NCI-H187 treated with DMSO at 0.1 percent for 48 hours (cell line): ENCODE data around the gene FHOD3.
"Not testable (repeated sequence)": the region's sequence is repeated elsewhere in the genome, so short reads cannot be mapped to it uniquely, and the experiment has no call there.

Experiments
- DNase-seq: peaks from one replicate; lab custom pipeline; 2025; lab: John Stamatoyannopoulos, UW

The FHOD3 gene

DNA sequence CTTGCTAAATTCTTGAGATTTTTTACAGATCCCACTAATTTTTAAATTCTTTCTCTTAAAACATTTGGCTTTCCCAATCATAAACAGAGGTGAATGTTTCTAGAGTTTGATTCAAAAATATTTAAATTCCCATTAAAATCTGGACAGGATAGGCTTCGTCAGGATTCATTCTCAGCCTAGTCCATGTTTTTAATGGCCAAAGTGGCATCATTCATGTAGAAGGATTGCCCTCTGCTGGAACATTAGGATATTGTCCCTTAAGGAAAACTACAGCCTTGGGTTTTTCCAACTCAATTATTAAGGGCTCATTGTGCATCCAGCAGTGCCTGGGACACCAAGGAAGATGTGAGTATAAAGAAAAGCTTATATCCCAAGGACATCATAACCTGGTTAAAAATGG, 459.6 kb downstream of the FHOD3 start:
- no peak for DNase-seq

DNA sequence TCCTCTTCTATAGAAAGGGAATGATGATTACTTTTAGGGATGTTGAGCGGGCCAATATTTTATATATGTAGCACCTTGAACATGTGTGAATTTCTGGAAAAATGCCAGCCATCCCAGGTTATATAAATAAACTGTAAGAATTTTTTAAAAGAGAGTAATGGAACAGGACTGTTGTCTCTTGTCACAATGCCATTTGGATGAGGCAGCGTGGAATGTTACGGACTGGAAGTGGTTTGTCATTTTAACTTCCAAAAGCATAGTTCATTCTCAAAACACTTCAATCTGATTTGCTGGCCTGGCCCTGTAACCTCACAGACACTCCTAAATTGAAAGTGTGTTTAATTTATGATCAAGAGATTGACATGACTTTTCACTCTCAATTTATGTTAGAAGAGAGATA, 460.5 kb downstream of the FHOD3 start:
- no peak for DNase-seq

DNA sequence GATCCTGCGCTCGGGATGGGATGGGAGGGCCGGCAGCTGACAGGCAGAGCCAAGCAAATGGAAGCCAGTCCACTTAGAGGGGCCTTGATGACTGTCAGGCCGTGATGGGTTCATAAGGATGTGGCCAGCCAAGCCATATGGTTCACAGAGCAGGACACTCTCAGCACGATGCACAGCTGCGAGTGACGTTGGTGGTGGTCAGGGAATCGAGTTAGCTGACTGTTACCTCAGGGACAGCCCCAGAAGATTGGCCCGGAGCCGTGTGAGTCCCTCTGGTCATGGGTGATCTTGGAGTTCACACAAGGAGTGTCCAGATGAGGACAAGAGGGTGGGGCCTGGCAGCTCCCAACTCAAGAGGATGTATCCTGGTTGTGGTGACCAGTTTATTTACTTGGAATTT, 461.1 kb downstream of the FHOD3 start:
- DNase-seq = no peak

DNA sequence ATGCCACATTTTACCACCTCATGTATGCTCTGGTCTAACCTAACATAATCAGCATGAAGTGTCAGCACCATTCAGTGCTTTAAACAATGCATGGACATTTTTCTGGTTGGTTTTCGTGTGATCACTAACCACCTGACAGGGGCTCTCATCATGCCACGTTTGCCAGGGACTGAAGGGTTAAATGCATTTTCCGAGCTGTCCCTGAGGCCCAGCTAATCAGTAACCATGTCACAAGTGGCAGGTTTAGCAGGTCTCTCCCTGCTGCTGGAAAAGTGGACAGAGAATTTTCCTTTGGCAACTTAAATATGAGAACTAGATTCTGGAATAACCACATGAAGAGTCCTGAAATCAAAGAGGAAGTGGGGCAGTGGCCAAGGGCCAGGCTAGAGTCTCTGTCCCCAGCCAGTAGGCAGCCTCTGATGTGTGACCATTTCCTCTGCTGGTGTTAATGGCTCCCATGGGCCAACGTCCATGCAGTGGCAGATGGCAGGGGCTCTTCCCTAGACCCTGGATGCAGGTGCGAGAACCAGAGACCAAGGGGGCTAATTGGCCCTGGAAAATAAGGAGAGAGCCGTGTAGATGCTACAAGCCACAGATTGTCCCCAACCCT, 461.8 kb downstream of the FHOD3 start:
- DNase-seq = no peak

DNA sequence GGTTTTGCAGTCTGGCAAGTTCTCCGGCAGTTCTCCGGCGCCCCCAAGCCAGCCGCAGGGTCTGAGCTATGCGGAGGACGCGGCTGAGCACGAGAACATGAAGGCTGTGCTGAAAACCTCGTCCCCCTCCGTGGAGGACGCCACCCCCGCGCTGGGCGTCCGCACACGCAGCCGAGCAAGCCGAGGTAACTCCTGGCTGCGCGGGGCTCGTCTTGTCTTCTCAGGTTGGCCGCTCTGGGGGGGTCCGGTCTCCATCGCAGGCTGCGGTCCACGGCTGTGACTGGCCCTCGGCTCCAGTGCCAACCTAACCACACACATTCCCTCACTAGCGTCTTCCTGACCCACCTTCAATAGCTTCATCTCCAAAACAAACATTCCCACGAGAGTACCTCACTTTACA, 463.1 kb downstream of the FHOD3 start:
- no peak for DNase-seq

DNA sequence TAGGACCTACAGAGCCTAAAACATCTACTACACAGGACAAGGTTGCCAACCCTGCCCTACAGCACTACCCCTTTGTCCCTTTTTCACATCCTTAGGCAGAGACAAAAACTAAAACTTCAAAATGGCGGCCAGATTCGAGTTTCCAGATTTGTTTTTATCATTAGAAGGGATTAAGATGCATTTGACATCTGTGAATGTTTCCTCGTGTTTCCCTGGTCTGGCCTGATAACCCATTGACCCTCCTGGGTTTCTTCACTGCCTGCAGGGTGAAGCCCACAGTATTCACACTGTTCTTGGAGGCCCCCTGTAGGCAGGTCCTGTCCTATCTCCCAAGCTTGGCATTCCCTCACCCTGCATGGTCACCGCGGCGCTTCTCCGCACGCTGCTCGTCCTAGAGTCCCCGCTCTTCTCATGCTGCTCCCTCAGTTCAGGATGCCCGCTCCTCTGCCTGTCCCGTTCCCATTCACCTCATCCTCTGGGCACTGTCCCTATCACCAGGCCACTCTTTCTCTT, 463.7 kb downstream of the FHOD3 start:
- no peak for DNase-seq

DNA sequence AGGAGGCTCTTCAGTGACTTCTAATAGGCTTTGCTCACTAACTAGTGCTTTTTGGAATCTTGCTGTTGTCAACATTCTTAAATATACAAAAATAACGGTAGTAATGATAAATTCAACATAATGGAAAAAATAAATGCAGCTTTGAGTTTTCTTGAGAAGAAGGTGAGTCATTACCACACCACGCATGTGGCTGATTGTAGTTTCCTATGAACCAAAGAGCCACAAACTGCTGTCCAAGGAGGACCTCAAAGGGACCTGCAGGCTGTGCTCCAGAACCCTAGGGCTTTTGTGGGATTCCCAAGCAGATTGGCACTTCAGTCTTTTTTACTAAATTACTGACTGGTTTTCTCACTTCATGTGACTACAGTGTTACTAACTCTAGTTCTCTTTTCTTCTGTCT, 464.6 kb downstream of the FHOD3 start:
- no peak for DNase-seq

DNA sequence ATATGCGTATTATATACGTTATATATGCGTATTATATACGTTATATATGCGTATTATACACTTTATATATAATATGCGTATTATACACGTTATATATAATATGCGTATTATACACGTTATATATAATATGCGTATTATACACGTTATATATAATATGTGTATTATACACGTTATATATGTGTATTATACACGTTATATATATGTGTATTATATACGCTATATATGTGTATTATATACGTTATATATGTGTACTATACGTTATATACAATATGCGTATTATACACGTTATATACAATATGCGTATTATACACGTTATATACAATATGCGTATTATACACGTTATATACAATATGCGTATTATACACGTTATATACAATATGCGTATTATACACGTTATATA, 465.5 kb downstream of the FHOD3 start:
- not testable (repeated sequence) for DNase-seq

DNA sequence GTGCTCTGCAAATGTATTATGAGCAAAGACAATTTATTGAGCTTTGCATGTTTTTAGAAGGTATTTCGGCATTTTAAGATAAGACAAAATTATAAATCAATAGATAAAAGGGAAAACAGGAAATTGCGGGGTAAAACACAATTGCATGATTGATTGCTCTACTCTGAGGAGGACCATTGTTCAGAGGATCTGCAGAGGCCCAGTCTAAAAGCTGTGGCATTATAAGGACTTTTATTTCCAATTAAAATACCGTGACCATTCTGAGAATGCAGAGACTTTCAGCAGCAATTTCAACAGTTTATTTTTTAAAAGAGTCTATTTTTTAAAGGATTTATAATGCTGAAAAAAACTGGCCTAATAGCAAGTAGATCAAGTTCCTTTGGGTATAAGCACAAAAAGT, 469.3 kb downstream of the FHOD3 start:
- no peak for DNase-seq

DNA sequence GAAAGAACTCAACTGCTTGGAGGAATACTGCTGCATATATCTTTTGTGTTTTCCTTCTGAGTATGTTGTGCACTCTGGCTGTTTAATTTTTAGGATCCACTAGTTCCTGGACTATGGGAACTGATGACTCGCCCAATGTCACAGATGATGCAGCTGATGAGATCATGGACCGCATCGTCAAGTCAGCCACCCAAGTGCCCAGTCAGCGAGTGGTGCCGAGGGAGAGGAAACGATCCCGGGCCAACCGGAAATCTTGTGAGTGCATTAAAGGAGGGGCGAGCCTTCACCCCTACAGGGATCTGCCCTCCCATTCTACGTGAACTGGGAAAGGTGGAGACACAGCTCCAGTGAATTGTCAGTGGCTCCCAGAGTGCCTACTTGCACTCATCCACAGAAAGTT, 471.7 kb downstream of the FHOD3 start:
- DNase-seq = no peak

DNA sequence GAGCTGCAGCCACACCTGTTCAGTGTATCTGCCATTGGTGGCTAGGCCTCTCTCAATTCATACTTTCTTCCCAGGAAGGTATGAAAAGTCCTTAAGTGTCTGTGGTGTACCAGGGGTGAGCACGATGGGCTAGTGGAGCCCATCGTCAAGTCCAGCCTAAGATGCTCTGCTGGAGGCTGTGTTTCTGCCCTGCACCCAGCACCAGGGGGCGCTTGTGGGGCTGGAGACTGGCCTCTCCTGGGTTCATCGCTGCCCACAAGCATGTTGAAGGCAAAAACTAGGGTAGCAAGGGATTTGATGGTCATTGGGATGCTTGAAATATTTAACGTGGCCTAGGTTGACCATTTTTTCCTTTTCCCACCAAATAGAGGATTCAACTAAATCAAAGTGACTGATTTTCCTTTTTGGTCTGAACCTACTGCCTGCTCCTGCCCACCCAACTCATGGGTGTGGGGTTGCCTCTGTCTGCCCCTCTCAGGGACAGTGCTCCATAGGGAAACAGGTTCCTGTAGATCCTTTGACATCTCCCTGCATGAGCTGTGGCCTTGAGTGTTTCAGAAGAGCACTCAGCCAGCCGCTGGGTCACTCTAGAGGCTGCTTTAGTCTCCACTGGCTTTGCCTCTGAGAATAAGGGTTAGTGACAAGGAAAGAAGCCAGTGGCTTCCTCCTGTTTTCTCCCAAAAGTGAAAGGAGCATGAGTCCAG, 472.2 kb downstream of the FHOD3 start:
- no peak for DNase-seq

DNA sequence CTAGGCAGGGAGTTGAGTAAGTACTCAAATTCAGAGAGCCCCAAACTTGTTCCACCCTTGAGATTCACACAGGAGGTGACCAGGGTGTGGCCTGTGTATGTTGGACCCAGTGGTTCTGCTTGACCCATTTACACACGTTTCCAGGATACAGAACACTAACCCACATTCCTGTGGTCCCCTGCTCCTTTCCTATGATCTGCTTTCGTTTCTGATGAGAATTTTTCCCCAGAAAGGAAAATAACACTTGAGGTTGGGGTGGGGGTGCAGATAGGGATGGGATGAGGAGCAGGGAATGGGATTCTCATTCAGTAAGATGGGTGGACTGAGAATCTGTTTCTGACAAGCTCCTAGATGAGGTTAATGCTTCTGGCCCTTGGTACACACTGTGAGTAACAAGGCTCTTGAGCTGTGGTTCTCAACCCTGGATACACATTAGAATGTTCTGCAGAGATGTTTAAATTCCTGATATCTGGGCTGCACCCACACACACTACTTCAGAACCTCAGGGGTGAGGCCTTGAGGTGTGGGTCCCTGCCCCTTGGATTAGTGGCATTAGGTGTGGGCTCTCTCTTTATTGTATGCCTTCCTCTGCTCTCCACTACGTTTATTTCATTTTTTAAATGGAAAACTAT, 472.9 kb downstream of the FHOD3 start:
- no peak for DNase-seq

DNA sequence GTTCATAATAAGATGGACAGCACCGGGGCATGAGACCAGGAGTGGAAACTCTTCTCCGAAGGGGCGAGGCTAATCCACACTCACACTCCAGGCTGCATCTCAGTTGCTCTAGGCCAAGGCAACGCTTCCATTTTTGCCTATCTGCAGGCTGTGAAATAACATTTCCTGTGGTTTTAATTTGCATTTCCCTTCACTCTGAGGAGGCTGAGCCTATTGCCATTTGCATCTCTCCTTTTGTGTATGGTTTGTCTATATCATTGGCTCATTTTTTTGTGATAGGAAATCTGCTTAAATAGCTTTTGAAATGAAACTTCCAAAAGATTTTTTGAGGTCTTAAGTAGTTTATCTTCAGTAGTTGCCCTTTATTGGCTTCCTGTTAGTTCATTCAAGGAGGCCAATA, 473.7 kb downstream of the FHOD3 start:
- DNase-seq = no peak

DNA sequence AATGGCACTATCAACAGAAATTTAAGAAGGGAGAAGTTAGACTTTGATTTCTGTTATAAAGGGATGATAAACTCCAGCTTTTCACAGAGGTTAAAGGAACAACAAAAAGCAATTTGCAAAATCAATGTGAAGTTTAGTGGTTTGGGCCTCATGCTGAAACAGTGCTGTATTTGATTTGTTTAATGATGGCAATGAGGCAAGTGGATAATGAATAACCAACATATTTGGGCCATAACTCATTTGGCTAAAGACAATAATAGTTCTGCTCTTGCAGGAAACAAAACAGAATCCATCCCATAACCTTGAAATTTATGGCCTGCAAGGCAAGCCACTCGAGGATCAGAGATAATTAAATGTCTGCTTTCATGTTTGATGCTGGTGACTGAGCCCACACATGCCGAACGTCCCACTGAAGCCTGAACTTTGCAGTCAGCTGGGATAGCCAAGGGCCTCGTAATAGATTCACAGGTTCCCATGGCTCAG, 474.8 kb downstream of the FHOD3 start:
- DNase-seq = no peak

DNA sequence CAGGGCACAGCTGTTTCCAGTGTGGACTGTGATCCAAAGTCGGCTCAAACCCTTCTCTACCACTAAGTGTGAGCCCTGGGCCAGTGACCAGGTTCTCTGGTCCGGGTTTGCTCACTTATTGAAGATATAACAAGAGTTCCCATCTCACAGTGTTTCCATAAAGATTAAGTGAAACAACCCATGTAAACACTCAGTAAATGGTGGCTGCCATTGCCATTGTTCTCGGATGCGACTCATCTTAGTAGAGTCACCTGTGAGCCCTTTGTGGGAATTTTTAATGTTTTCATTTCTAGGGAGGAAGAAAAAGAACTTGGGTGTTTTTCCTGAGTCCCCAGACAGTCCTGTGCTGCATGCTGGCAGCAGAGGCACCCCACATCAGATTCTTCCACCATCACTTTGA, 477.9 kb downstream of the FHOD3 start:
- no peak for DNase-seq

DNA sequence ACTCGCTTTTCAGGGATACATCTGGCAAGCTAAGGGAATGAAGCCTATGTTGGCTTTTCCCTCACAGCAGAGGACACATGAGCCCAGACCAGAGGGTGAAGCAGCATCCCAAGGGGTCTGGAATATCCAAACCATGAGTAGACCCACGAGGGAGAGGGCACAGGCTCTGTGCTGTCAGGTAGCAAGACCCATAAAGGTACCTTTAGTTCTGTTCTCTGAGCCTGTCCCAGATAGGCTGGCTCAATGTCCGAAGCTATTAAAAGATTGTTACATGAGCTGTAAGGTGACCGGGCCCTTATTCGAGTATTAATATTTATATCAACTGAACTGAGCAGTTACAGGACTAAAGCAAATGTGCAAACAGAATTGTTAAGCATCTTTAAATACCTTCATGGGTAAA, 479.1 kb downstream of the FHOD3 start:
- DNase-seq = no peak

DNA sequence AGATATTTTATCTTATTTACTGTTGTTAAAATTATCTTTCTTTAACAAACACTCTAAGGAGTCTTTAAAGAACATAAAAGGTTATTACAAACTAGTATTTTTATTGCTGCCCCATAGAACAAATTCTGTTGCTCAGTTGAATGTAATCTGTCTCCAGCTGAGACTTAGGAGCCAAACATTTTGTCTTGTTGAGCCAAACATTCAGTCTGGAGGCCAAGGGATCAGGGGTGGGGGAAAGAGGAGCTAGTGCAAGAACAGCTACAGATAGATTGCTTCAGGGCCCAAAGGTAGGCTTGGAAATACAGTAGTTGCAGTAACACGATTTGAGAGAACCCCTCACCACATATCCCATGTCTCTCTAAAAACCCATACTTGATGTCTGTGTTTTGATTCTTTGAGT, 480.1 kb downstream of the FHOD3 start:
- no peak for DNase-seq

DNA sequence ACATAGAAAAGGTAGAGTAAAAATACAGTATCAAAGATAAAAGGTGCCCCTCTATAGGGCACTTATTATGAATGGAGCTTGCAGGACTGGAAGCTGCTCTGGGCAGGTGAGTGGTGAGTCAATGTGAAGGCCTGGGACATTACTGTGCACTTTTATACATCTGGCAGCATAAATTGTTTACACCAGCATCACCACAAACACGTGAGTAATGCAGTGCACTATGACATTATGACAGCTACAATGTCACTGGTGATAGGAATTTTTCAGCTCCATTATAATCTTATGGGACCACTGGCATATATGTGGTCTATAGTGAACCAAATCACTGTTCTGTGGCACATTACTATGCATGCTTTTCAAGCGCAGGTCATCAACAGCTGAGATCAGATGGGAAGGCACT, 483.2 kb downstream of the FHOD3 start:
- no peak for DNase-seq

DNA sequence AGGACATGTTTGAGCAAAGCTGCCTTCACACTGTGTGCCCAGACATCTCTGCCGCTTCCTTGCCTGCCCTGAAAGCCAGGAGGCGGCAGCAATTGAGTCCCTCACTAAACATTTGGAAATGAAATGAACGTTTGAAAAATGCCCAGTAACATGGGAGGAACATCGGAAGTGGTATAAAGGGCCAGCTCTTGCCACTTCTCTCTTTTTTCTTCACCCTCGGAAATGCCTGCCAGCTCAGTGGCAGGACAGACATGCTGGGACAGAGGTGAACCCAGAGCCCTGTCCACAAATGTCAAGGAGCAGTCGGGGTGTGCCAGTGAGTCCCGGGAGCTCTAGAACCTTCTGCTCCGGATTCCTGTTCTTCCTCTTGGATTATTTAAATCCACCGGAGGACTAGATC, 485.2 kb downstream of the FHOD3 start:
- DNase-seq = no peak

DNA sequence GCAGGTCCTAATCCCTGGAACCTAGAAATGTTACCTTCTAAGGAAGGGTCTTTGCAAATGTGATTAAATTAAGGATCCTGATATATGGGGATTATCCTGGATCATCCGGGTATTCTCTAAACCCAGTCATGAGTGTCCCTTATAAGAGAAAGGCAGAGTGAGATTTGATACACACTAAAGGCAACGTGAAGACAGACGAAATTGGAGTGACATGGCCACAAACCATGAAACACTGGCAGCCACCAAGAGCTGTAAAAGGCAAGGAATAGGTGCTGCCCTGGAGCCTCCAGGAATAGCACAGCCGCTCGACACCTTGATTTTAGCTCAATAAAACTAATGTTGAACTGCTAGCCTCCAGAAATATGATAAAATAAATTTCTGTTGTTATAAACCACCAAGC, 486.3 kb downstream of the FHOD3 start:
- DNase-seq = no peak

DNA sequence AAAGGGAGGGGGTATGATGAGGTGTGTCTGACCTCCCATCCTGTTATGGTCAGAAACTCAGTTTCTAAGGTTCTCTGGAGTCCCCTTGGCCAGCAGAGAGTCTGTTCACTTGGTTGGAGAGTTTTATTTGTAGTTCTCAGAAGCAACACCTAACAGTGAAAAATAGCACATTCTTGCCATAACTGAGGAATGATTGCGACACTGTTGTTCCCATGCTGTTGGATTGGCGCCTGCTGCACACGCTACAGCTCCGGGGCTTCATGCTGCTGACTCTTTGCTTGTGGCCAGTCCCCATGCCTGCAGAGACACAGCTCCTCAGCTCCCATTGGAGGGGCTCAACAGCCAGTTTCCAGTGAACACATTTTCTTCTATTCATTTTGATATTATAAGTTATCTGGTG, 489.2 kb downstream of the FHOD3 start:
- DNase-seq = no peak

DNA sequence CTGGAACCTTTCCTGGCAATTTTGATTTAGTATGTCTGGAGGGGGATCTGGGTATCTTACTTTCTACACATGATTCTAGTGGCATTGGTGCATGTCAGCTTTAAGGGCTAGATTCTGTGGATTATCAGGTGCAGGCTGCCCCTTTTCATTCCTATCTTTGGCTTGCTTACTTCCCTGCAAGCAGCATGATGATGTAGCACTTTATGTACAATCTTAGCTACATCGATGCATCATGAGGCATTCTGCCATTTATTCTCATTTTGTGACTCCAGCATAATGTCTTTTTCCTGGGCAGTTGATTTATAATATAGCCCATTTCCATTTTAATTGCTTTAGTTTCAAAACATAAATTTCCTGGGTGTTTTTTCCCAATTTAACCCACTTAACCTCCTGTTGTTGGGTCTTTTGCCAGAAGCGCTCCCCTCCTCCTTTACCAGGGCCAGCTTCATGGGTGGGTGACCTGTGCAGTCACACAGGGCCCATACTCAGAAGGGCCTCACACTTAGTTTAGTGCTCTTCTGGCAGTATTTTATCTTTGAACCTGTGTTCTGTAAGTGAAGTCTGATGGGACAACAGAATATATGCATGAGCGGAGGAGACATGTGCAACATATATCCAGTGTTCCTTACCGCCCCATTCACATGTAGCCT, 495.2 kb downstream of the FHOD3 start:
- no peak for DNase-seq
